Measurements from ENCODE around the gene NKAIN2.
"Not testable (repeated sequence)": the region's sequence is repeated elsewhere in the genome, so short reads cannot be mapped to it uniquely, and the experiment has no call there.

The NKAIN2 gene

GRCh38 chr6:123994168-123994567 lies 190.5 kb downstream of the NKAIN2 start:
- ATAC-seq (replicated peaks) (no peak), DNase-seq (no peak)
- H3K27me3 Mint-ChIP-seq: no peaks in the 10 kb centered on the region
- no peaks in the 10 kb centered on the region for H3K4me1 Mint-ChIP-seq
- no peak overlapping the region for H3K27ac Mint-ChIP-seq
- no peak overlapping the region for H3K4me3 Mint-ChIP-seq
- no peaks in the 10 kb centered on the region for H3K36me3 Mint-ChIP-seq
- no peaks in the 10 kb centered on the region for H3K9me3 Mint-ChIP-seq

- DNase-seq (no peak), ATAC-seq (replicated peaks) (no peak)
- Mint-ChIP-seq H3K27me3 (no peaks in the 10 kb centered on the region), H3K27ac (no peak overlapping the region), H3K9me3 (no peaks in the 10 kb centered on the region), H3K4me1 (no peaks in the 10 kb centered on the region), H3K4me3 (no peak overlapping the region), H3K36me3 (no peaks in the 10 kb centered on the region)
Measured at GRCh38 chr6:123994891-123995635, 191.4 kb downstream of the NKAIN2 start.

GRCh38 chr6:123997223-123997622 lies 193.6 kb downstream of the NKAIN2 start:
- no peaks in the 10 kb centered on the region for H3K27me3 Mint-ChIP-seq
- no peak overlapping the region for H3K4me3 Mint-ChIP-seq
- no peak for ATAC-seq (replicated peaks)
- H3K36me3 Mint-ChIP-seq: no peaks in the 10 kb centered on the region
- no peaks in the 10 kb centered on the region for H3K4me1 Mint-ChIP-seq
- no peaks in the 10 kb centered on the region for H3K9me3 Mint-ChIP-seq
- DNase-seq: no peak
- no peak overlapping the region for H3K27ac Mint-ChIP-seq

GRCh38 chr6:124002377-124003081 lies 198.9 kb downstream of the NKAIN2 start:
- H3K27me3 Mint-ChIP-seq: no peaks in the 10 kb centered on the region
- H3K27ac Mint-ChIP-seq: no peak overlapping the region
- no peak overlapping the region for H3K4me3 Mint-ChIP-seq

GRCh38 chr6:124007266-124007665 lies 203.6 kb downstream of the NKAIN2 start:
- H3K4me1 Mint-ChIP-seq: no peaks in the 10 kb centered on the region
- H3K27me3 Mint-ChIP-seq: no peaks in the 10 kb centered on the region
- H3K36me3 Mint-ChIP-seq: no peaks in the 10 kb centered on the region
- H3K4me3 Mint-ChIP-seq: no peak overlapping the region
- H3K9me3 Mint-ChIP-seq: peaks cover 0 to 2% of the 10 kb centered on the region in 2 donors
- H3K27ac Mint-ChIP-seq: no peak overlapping the region
- no peak for ATAC-seq (replicated peaks)
- no peak for DNase-seq

More at GRCh38 chr6:124002377-124003081, 198.9 kb downstream of the NKAIN2 start:
- no peaks in the 10 kb centered on the region for H3K4me1 Mint-ChIP-seq
- no peaks in the 10 kb centered on the region for H3K36me3 Mint-ChIP-seq
- H3K9me3 Mint-ChIP-seq: no peaks in the 10 kb centered on the region
- ATAC-seq (replicated peaks): no peak
- no peak for DNase-seq

- no peak overlapping the region for H3K4me3 Mint-ChIP-seq
- peaks cover 0 to 2% of the 10 kb centered on the region in 2 donors for H3K9me3 Mint-ChIP-seq
- no peaks in the 10 kb centered on the region for H3K27me3 Mint-ChIP-seq
- ATAC-seq (replicated peaks) (no peak), DNase-seq (no peak)
- no peaks in the 10 kb centered on the region for H3K4me1 Mint-ChIP-seq
- H3K36me3 Mint-ChIP-seq: no peaks in the 10 kb centered on the region
- H3K27ac Mint-ChIP-seq: no peak overlapping the region
Measured at GRCh38 chr6:124008000-124008987, 204.6 kb downstream of the NKAIN2 start.

GRCh38 chr6:124008988-124009765 lies 205.5 kb downstream of the NKAIN2 start:
- H3K4me3 Mint-ChIP-seq: no peak overlapping the region
- H3K4me1 Mint-ChIP-seq: no peaks in the 10 kb centered on the region
- no peaks in the 10 kb centered on the region for H3K27me3 Mint-ChIP-seq
- ATAC-seq (replicated peaks) (no peak), DNase-seq (no peak)
- no peak overlapping the region for H3K27ac Mint-ChIP-seq
- H3K36me3 Mint-ChIP-seq: no peaks in the 10 kb centered on the region
- peaks cover 0 to 2% of the 10 kb centered on the region in 2 donors for H3K9me3 Mint-ChIP-seq

GRCh38 chr6:124010574-124010973 lies 206.9 kb downstream of the NKAIN2 start:
- H3K27ac Mint-ChIP-seq: no peak overlapping the region
- H3K4me3 Mint-ChIP-seq: no peak overlapping the region
- peaks cover 0 to 2% of the 10 kb centered on the region in 2 donors for H3K9me3 Mint-ChIP-seq
- H3K36me3 Mint-ChIP-seq: no peaks in the 10 kb centered on the region
- DNase-seq: no peak
- H3K27me3 Mint-ChIP-seq: no peaks in the 10 kb centered on the region
- no peaks in the 10 kb centered on the region for H3K4me1 Mint-ChIP-seq
- no peak for ATAC-seq (replicated peaks)

GRCh38 chr6:124011180-124011579 lies 207.5 kb downstream of the NKAIN2 start:
- H3K4me1 Mint-ChIP-seq: no peaks in the 10 kb centered on the region
- H3K9me3 Mint-ChIP-seq: peaks cover 0 to 2% of the 10 kb centered on the region in 2 donors
- no peak overlapping the region for H3K27ac Mint-ChIP-seq

GRCh38 chr6:124022051-124022450 lies 218.4 kb downstream of the NKAIN2 start:
- H3K9me3 Mint-ChIP-seq; DNase-seq; H3K27ac Mint-ChIP-seq; H3K27me3 Mint-ChIP-seq; H3K4me1 Mint-ChIP-seq; H3K4me3 Mint-ChIP-seq; H3K36me3 Mint-ChIP-seq; ATAC-seq (replicated peaks): not testable (repeated sequence)

More at GRCh38 chr6:124011180-124011579, 207.5 kb downstream of the NKAIN2 start:
- no peaks in the 10 kb centered on the region for H3K27me3 Mint-ChIP-seq
- DNase-seq (no peak), ATAC-seq (replicated peaks) (no peak)
- no peak overlapping the region for H3K4me3 Mint-ChIP-seq
- H3K36me3 Mint-ChIP-seq: no peaks in the 10 kb centered on the region

GRCh38 chr6:124022641-124023040 lies 219.0 kb downstream of the NKAIN2 start:
- Mint-ChIP-seq H3K4me1 (no peaks in the 10 kb centered on the region), H3K36me3 (no peaks in the 10 kb centered on the region), H3K4me3 (no peak overlapping the region), H3K9me3 (peaks cover 2% of the 10 kb centered on the region in 2 donors), H3K27me3 (no peaks in the 10 kb centered on the region), H3K27ac (no peak overlapping the region)
- ATAC-seq (replicated peaks) (no peak), DNase-seq (no peak)

GRCh38 chr6:124026694-124027093 lies 223.0 kb downstream of the NKAIN2 start:
- H3K4me1 Mint-ChIP-seq: no peaks in the 10 kb centered on the region
- no peak for DNase-seq
- no peak overlapping the region for H3K27ac Mint-ChIP-seq
- peaks cover 0 to 4% of the 10 kb centered on the region in 2 donors for H3K9me3 Mint-ChIP-seq
- H3K4me3 Mint-ChIP-seq: no peak overlapping the region
- no peak for ATAC-seq (replicated peaks)
- H3K36me3 Mint-ChIP-seq: no peaks in the 10 kb centered on the region
- H3K27me3 Mint-ChIP-seq: no peaks in the 10 kb centered on the region

- Mint-ChIP-seq H3K4me1 (no peaks in the 10 kb centered on the region), H3K36me3 (no peaks in the 10 kb centered on the region), H3K9me3 (peaks cover 0 to 4% of the 10 kb centered on the region in 2 donors), H3K27ac (no peak overlapping the region), H3K27me3 (no peaks in the 10 kb centered on the region), H3K4me3 (no peak overlapping the region)
- DNase-seq: no peak
- ATAC-seq (replicated peaks): no peak
Measured at GRCh38 chr6:124027392-124027791, 223.7 kb downstream of the NKAIN2 start.

- ATAC-seq (replicated peaks) (no peak), DNase-seq (no peak)
- H3K4me1 Mint-ChIP-seq: no peaks in the 10 kb centered on the region
- H3K27ac Mint-ChIP-seq: no peak overlapping the region
- H3K9me3 Mint-ChIP-seq: peaks cover 0 to 4% of the 10 kb centered on the region in 2 donors
- H3K36me3 Mint-ChIP-seq: no peaks in the 10 kb centered on the region
- H3K4me3 Mint-ChIP-seq: no peak overlapping the region
- no peaks in the 10 kb centered on the region for H3K27me3 Mint-ChIP-seq
Measured at GRCh38 chr6:124028117-124028516, 224.5 kb downstream of the NKAIN2 start.
